K562 (cell line): ENCODE results near the gene NEUROD6. TPM values are rescaled to one million over a fixed set of nuclear protein-coding genes. Genes with fewer than 3 reads are reported as not detected.

Experiments used
- ATAC-seq: fragments of 200-7000 bp; cut with Tn5 transposase; 3 replicates; pipeline ENCODE4 v1.9.1; 2020; ENCODE audit warnings: moderate library complexity
- BruUV-seq: library from RNA; stranded (reverse); fragments of 400-500 nt; replicated peaks from 2 replicates; lab custom pipeline; 2021; lab: Mats Ljungman, UMichigan
- CTCF ChIA-PET: fragments of 300-600 bp; formaldehyde crosslinking; extraction: SDS; loops from one replicate; lab custom pipeline; 2021; ENCODE audit warnings: low intra/inter-chr PET ratio; lab: Yijun Ruan, JAX
- POLR2A ChIA-PET: fragments of 300-600, 350-650 bp; sonication (Branson Sonifier 250); formaldehyde crosslinking; extraction: SDS; loops from one replicate; lab custom pipeline; 2021; ENCODE audit warnings: antibody characterized with exemption, inconsistent platforms; lab: Yijun Ruan, JAX
- DNase-seq, 4 experiments: peaks; one replicate each; pipeline versions ENCODE4 v3.0.0 to v3.0.0-alpha.2; 2011 to 2018; ENCODE audit warnings: low spot score in 3 of 4, mixed read lengths in 3 of 4; ENCODE audit errors: extremely low read depth in 1 of 4
- FAIRE-seq: peaks from 2 replicates; lab custom pipeline; 2011; peaks lifted over from hg19 to GRCh38; lab: Jason Lieb, UNC
- H2AFZ ChIP-seq: 2 replicates; pipeline ENCODE4 v1.6.0; 2011; ENCODE audit warnings: low read depth, low read length, control low read depth, inconsistent platforms
- H3K27ac ChIP-seq: fragments of 200-600 bp; 3 replicates; pipeline ENCODE4 v1.8.0; 2011; ENCODE audit warnings: low read depth, mild to moderate bottlenecking, control low read depth, inconsistent platforms, low read length, moderate library complexity, mixed read lengths; ENCODE audit errors: extremely low read depth
- H3K27me3 ChIP-seq, 2 experiments: fragments of 300-600 bp in 1 of 2; 2 replicates in 1 of 2; 3 replicates in 1 of 2; pipeline versions ENCODE4 v1.6.0 to v1.8.0; 2011; ENCODE audit warnings: inconsistent platforms in 2 of 2, low read length in 2 of 2, mild to moderate bottlenecking in 1 of 2, mixed read lengths in 1 of 2, moderate library complexity in 1 of 2; ENCODE audit not compliant: control insufficient read depth in 2 of 2, insufficient read depth in 2 of 2
- H3K36me3 ChIP-seq: fragments of 300-600 bp; 3 replicates; pipeline ENCODE4 v1.8.0; 2011; ENCODE audit warnings: mild to moderate bottlenecking, low read length, inconsistent platforms; ENCODE audit not compliant: control insufficient read depth, insufficient read depth
- H3K4me1 ChIP-seq, 2 experiments: fragments of 200-600 bp in 1 of 2; replicated peaks in 1 of 2; 2 replicates in 1 of 2; 3 replicates in 1 of 2; pipeline versions ENCODE4 v1.5.1 to v1.8.0; 2011; ENCODE audit warnings: inconsistent platforms in 2 of 2, low read length in 2 of 2, mild to moderate bottlenecking in 1 of 2, mixed read lengths in 1 of 2, moderate library complexity in 1 of 2; ENCODE audit not compliant: control insufficient read depth in 2 of 2, insufficient read depth in 2 of 2
- H3K4me2 ChIP-seq: 2 replicates; pipeline ENCODE4 v1.6.1; 2011; ENCODE audit warnings: low read length, control low read depth, inconsistent platforms, mixed read lengths; ENCODE audit not compliant: insufficient read depth
- H3K4me3 ChIP-seq: fragments of 200-600 bp; sonication (generic), shearing (Covaris generic); 2 replicates; pipeline ENCODE4 v1.5.1; 2016; ENCODE audit warnings: control low read depth, inconsistent platforms
- H3K79me2 ChIP-seq: fragments of 200-600 bp; 3 replicates; pipeline ENCODE4 v1.8.0; 2011; ENCODE audit warnings: low read length, inconsistent platforms; ENCODE audit not compliant: control insufficient read depth, insufficient read depth
- H3K9ac ChIP-seq, 2 experiments: 2 replicates each; pipeline versions ENCODE4 v1.6.0 to v1.6.1; 2011; ENCODE audit warnings: low read depth in 2 of 2, low read length in 2 of 2, control low read depth in 1 of 2, inconsistent platforms in 1 of 2, mild to moderate bottlenecking in 1 of 2, mixed read lengths in 1 of 2; ENCODE audit not compliant: insufficient read depth in 1 of 2
- H3K9me1 ChIP-seq: one replicate; pipeline ENCODE4 v1.6.0; 2011; ENCODE audit warnings: inconsistent platforms, mild to moderate bottlenecking, low read length, moderate library complexity; ENCODE audit not compliant: control insufficient read depth, insufficient read depth
- H3K9me3 ChIP-seq: replicated peaks from 2 replicates; pipeline ENCODE4 v1.5.1; 2011; ENCODE audit warnings: low read depth, low read length, inconsistent platforms; ENCODE audit not compliant: control insufficient read depth, insufficient read depth
- H4K20me1 ChIP-seq: replicated peaks from 2 replicates; pipeline ENCODE4 v1.6.1; 2011; ENCODE audit warnings: low read length, inconsistent platforms, mixed read lengths; ENCODE audit not compliant: control insufficient read depth, insufficient read depth
- HEY1 ChIP-seq: fragments of 250-450 bp; sonication (Bioruptor Pico); IDR thresholded peaks from 2 replicates; pipeline ENCODE4 v1.5.0; 2020; ENCODE audit warnings: mild to moderate bottlenecking, moderate library complexity, borderline replicate concordance
- HLTF ChIP-seq: fragments of 450-650 bp; IDR thresholded peaks from 2 replicates; pipeline ENCODE4 v1.6.1; 2016
- KDM1A ChIP-seq, 2 experiments: fragments of 450-650 bp; IDR thresholded peaks; 2 replicates each; pipeline ENCODE4 v1.6.1; 2016; ENCODE audit warnings: mild to moderate bottlenecking in 2 of 2
- KLF1 ChIP-seq: fragments of 450-650 bp; IDR thresholded peaks from 2 replicates; pipeline ENCODE4 v1.6.1; 2016; ENCODE audit warnings: missing genetic modification characterization, missing compliant biosample characterization
- NR2F6 ChIP-seq: fragments of 450-650 bp; formaldehyde crosslinking; IDR thresholded peaks from 2 replicates; pipeline ENCODE4 v1.4.0; 2020; ENCODE audit warnings: mild to moderate bottlenecking
- SLC30A9 ChIP-seq: fragments of 250-450 bp; sonication (Bioruptor Pico); IDR thresholded peaks from 2 replicates; pipeline ENCODE4 v1.8.0; 2022; ENCODE audit warnings: mild to moderate bottlenecking, moderate library complexity
- SREBF1 ChIP-seq: fragments of 150-350 bp; IDR thresholded peaks from 2 replicates; pipeline ENCODE4 v1.6.1; 2014; ENCODE audit warnings: antibody characterized with exemption, low read depth, low read length, borderline replicate concordance
- WGBS: fragments of 100-300 bp; shearing (Covaris generic); methylation state at CpG from one replicate; pipeline ENCODE4 v1.1.6; 2016; ENCODE audit warnings: low coverage, mixed read lengths; ENCODE audit not compliant: insufficient coverage; ENCODE audit errors: missing lambda C conversion rate; 5-methylcytosine and 5-hydroxymethylcytosine counted together
- in situ Hi-C: fragments of 300-500 bp; cut with MboI; formaldehyde crosslinking; loops from 4 replicates; pipeline ENCODE4 v1.15.0; 2018; ENCODE audit warnings: inconsistent platforms, mixed read lengths
- intact Hi-C: fragments of 100-400 bp; cut with micrococcal nuclease; formaldehyde crosslinking; loops from 2 replicates; pipeline ENCODE4 v1.14.2; 2022
- polyA plus RNA-seq, 8 experiments: library from polyadenylated mRNA; depleted of rRNA in 4 of 8; stranded (reverse) in 5 of 8; unstranded in 3 of 8; fragments of >200 nt; fragmentation: Nextera tagmentation in 2 of 8; fragmentation: Illumina TruSeq in 1 of 8; extraction: Ambion mirVana in 2 of 8; extraction: Trizol in 1 of 8; gene quantifications; 2 replicates each; pipeline versions ENCODE4 v1.2.1 to v1.2.3, GENCODE V29; 2011 to 2014; ENCODE audit warnings: inconsistent platforms in 1 of 8, missing spikeins in 1 of 8
- total RNA-seq, 7 experiments: library from RNA; depleted of rRNA in 6 of 7; stranded (reverse); fragments of >200 nt in 6 of 7; fragmentation: Illumina TruSeq in 2 of 7; extraction: Trizol in 2 of 7; gene quantifications; 2 replicates each; pipeline versions ENCODE4 v1.2.1 to v1.2.3, GENCODE V29; 2011 to 2021; ENCODE audit warnings: low replicate concordance in 1 of 7
- TF ChIP-seq, protein P1 (sequence below): fragments of 250-450 bp; sonication (Bioruptor Pico); IDR thresholded peaks from 2 replicates; pipeline ENCODE4 v1.4.0; 2020
- TF ChIP-seq, protein P2 (sequence below): fragments of 250-450 bp; sonication (Bioruptor Pico); IDR thresholded peaks from 2 replicates; pipeline ENCODE4 v1.4.0; 2020; ENCODE audit warnings: mild to moderate bottlenecking

Gene NEUROD6
- total and polyA plus RNA-seq, 9 of the 15 experiments (the other 6 are each of a cell fraction or from before 2014, with no cell fraction given) = not detected

DNA sequence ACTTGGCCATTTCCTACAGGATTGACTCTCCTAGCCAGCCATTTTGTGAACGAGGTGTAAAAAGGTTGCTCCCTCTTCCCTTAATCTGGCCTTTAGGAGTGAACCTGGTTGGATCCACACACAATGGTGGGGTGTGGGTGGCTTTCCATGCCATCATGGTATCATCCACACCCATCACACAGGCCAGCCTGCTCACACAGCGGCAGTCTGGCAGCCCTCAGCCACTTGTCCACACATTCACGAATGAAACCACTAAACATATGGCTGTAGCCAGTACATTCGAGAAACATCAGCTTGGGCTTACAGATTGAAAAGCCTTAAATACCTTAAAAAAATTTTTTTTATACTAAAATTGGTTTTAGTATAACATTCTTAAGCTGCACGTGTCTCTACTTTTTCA, 31.9 kb downstream of the NEUROD6 start:
- FAIRE-seq (no peak), DNase-seq (no peak), ATAC-seq (no peak)
- H2AFZ ChIP-seq = no peak overlapping the region
- 0% methylated on average over 5 of the region's 5 CpGs for WGBS
- H3K27me3 ChIP-seq = peaks cover 0 to 10% of the 10 kb centered on the region in 2 experiments; a peak in 2 of 5 replicates
- H3K9me1 ChIP-seq = no peaks in the 10 kb centered on the region
- H3K9me3 ChIP-seq = no peaks in the 10 kb centered on the region
- H3K9ac ChIP-seq = no peak overlapping the region
- TF ChIP-seq, protein P1, sequence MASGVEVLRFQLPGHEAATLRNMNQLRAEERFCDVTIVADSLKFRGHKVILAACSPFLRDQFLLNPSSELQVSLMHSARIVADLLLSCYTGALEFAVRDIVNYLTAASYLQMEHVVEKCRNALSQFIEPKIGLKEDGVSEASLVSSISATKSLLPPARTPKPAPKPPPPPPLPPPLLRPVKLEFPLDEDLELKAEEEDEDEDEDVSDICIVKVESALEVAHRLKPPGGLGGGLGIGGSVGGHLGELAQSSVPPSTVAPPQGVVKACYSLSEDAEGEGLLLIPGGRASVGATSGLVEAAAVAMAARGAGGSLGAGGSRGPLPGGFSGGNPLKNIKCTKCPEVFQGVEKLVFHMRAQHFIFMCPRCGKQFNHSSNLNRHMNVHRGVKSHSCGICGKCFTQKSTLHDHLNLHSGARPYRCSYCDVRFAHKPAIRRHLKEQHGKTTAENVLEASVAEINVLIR (CRISPR knock-in tag) = no peak
- TF ChIP-seq KLF1 (tag) = no peak
- TF ChIP-seq KDM1A (IDR thresholded peaks at IDR 0.05) = no peak
- no peak for TF ChIP-seq NR2F6 (CRISPR knock-in tag)
- TF ChIP-seq SLC30A9 (CRISPR knock-in tag) = no peak
- TF ChIP-seq, protein P2, sequence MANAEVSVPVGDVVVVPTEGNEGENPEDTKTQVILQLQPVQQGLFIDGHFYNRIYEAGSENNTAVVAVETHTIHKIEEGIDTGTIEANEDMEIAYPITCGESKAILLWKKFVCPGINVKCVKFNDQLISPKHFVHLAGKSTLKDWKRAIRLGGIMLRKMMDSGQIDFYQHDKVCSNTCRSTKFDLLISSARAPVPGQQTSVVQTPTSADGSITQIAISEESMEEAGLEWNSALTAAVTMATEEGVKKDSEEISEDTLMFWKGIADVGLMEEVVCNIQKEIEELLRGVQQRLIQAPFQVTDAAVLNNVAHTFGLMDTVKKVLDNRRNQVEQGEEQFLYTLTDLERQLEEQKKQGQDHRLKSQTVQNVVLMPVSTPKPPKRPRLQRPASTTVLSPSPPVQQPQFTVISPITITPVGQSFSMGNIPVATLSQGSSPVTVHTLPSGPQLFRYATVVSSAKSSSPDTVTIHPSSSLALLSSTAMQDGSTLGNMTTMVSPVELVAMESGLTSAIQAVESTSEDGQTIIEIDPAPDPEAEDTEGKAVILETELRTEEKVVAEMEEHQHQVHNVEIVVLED (CRISPR knock-in tag) = no peak
- no peak for TF ChIP-seq HLTF
- TF ChIP-seq HEY1 (CRISPR knock-in tag) = no peak
- TF ChIP-seq SREBF1 = no peak
- ChIA-PET CTCF (no interaction called here), POLR2A (no interaction called here)
- no peaks in the 10 kb centered on the region for H3K36me3 ChIP-seq
- in situ Hi-C loops = no loop called here
- intact Hi-C loops = no loop called here
- H3K4me1 ChIP-seq = no peaks in the 10 kb centered on the region
- no peak overlapping the region for H3K4me3 ChIP-seq
- no peak overlapping the region for H3K4me2 ChIP-seq
- H3K27ac ChIP-seq = no peak overlapping the region
- no peaks in the 10 kb centered on the region for H3K79me2 ChIP-seq
- BruUV-seq = no TSS peak
- no peaks in the 10 kb centered on the region for H4K20me1 ChIP-seq
